DND-41 (cell line): Measurements from ENCODE around the gene MSI2.

Experiments used
- ATAC-seq: fragments of 200-7000 bp; cut with Tn5 transposase; 3 replicates; pipeline ENCODE4 v1.9.1; 2021; ENCODE audit warnings: low read depth; ENCODE audit not compliant: insufficient read depth
- DNase-seq: peaks from one replicate; pipeline ENCODE4 v3.0.0-alpha.2; 2020
- H2AFZ ChIP-seq: 2 replicates; pipeline ENCODE4 v1.6.0; 2012; ENCODE audit warnings: low read depth, low read length
- H3K27ac ChIP-seq: 2 replicates; pipeline ENCODE4 v1.5.1; 2012; ENCODE audit warnings: low read length, inconsistent platforms
- H3K27me3 ChIP-seq: fragments of 200-600 bp; sonication (generic); 2 replicates; pipeline ENCODE4 v1.6.0; 2012; ENCODE audit warnings: low read length, mild to moderate bottlenecking, inconsistent platforms; ENCODE audit not compliant: insufficient read depth, poor library complexity
- H3K36me3 ChIP-seq: 2 replicates; pipeline ENCODE4 v1.5.1; 2012; ENCODE audit warnings: low read length, inconsistent platforms; ENCODE audit not compliant: insufficient read depth
- H3K4me1 ChIP-seq: 2 replicates; pipeline ENCODE4 v1.5.1; 2012; ENCODE audit warnings: mild to moderate bottlenecking, low read length; ENCODE audit not compliant: insufficient read depth
- H3K4me2 ChIP-seq: 2 replicates; pipeline ENCODE4 v1.6.0; 2012; ENCODE audit warnings: mild to moderate bottlenecking, moderate library complexity, low read length, inconsistent platforms; ENCODE audit not compliant: insufficient read depth
- H3K4me3 ChIP-seq, 2 experiments: fragments of 200-600 bp in 1 of 2; shearing (Covaris generic) in 1 of 2; 2 replicates each; pipeline ENCODE4 v1.5.1; 2012 to 2016; ENCODE audit warnings: inconsistent platforms in 2 of 2, low read length in 2 of 2, mild to moderate bottlenecking in 2 of 2, low read depth in 1 of 2, moderate library complexity in 1 of 2
- H3K79me2 ChIP-seq: 2 replicates; pipeline ENCODE4 v1.6.0; 2012; ENCODE audit warnings: low read length, inconsistent platforms; ENCODE audit not compliant: insufficient read depth
- H3K9ac ChIP-seq: 2 replicates; pipeline ENCODE4 v1.6.0; 2012; ENCODE audit warnings: low read depth, mild to moderate bottlenecking, inconsistent platforms, low read length, moderate library complexity
- H3K9me3 ChIP-seq: 2 replicates; pipeline ENCODE4 v1.5.1; 2012; ENCODE audit warnings: low read length, moderate library complexity, mild to moderate bottlenecking, inconsistent platforms; ENCODE audit not compliant: insufficient read depth, severe bottlenecking
- H4K20me1 ChIP-seq: 2 replicates; pipeline ENCODE4 v1.6.0; 2012; ENCODE audit warnings: low read length; ENCODE audit not compliant: insufficient read depth
- CTCF ChIP-seq: IDR thresholded peaks from 2 replicates; pipeline ENCODE4 v1.5.1; 2012; ENCODE audit warnings: borderline replicate concordance, low read length, moderate library complexity, mild to moderate bottlenecking; ENCODE audit not compliant: poor library complexity, severe bottlenecking; ENCODE audit errors: extremely low read depth
- EZH2 ChIP-seq: IDR thresholded peaks from 3 replicates; pipeline ENCODE4 v1.6.1; 2012; ENCODE audit warnings: borderline replicate concordance, low read depth, mild to moderate bottlenecking, moderate library complexity, low read length, inconsistent platforms; ENCODE audit not compliant: severe bottlenecking

The MSI2 gene

DNA sequence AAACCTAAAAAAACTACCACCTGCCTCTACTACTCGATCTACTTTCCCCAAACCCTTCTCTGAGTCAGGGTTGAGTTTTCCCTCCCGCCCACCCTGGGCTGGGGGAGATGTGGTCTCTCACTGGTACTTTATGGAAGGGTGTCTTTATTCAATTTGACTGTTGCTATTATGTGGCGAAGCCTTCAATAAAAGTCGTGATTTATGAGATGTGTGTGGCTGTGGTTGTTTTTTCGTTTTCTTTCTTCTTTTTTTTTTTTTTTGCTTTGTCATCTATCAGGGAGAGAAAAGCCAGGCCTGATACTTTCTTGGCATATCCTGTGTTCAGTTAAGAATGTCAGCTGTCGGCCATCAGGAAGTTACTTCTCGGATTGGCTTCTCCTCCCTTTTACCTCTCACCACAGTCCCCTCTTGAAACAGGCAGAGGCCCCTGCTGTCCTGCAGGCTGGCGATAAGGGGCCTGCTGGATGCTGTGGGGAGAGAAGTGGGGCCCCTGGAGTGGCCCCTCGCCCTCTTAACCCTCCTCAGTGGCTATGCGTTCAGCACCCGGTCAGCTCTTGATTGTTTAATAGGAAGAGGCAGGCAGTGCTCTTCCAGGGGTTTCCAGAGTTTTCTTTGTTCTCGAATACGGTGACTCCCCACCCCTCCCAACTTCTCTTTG is 123.0 kb downstream of the MSI2 start:
- H3K27ac ChIP-seq: peak overlapping the region; percentile 58
- TF ChIP-seq CTCF: no peak
- no peak for TF ChIP-seq EZH2
- H3K4me3 ChIP-seq: no peak overlapping the region
- no peak overlapping the region for H2AFZ ChIP-seq
- DNase-seq (no peak), ATAC-seq (peak; percentile 30; the same call in 2 of the 3 replicates)
- peaks cover 98% of the 10 kb centered on the region for H3K79me2 ChIP-seq
- peaks cover 11% of the 10 kb centered on the region for H3K4me1 ChIP-seq
- no peak overlapping the region for H3K4me2 ChIP-seq
- H3K9me3 ChIP-seq: no peaks in the 10 kb centered on the region
- H4K20me1 ChIP-seq: peaks cover 48% of the 10 kb centered on the region; the same call in 1 of the 2 replicates
- H3K9ac ChIP-seq: no peak overlapping the region
- no peaks in the 10 kb centered on the region for H3K27me3 ChIP-seq
- peaks cover 87% of the 10 kb centered on the region for H3K36me3 ChIP-seq

- no peak overlapping the region for H3K9ac ChIP-seq
- no peak overlapping the region for H3K4me3 ChIP-seq
- H3K36me3 ChIP-seq: peaks cover 87% of the 10 kb centered on the region
- H3K79me2 ChIP-seq: peaks cover 98% of the 10 kb centered on the region
- H3K4me2 ChIP-seq: no peak overlapping the region
- peaks cover 11% of the 10 kb centered on the region for H3K4me1 ChIP-seq
- H3K9me3 ChIP-seq: no peaks in the 10 kb centered on the region
- H3K27ac ChIP-seq: peak overlapping the region; percentile 58
- no peak overlapping the region for H2AFZ ChIP-seq
- no peak for TF ChIP-seq EZH2
- no peak for TF ChIP-seq CTCF
- peaks cover 46% of the 10 kb centered on the region; the same call in 1 of the 2 replicates for H4K20me1 ChIP-seq
- 0 out of 3 replicates have a peak, but pooled peaks have one; percentile 18 for ATAC-seq
- H3K27me3 ChIP-seq: no peaks in the 10 kb centered on the region
- DNase-seq: no peak
These were observed 123.6 kb downstream of the MSI2 start for GRCh38 chr17:57379895-57380434.

DNA sequence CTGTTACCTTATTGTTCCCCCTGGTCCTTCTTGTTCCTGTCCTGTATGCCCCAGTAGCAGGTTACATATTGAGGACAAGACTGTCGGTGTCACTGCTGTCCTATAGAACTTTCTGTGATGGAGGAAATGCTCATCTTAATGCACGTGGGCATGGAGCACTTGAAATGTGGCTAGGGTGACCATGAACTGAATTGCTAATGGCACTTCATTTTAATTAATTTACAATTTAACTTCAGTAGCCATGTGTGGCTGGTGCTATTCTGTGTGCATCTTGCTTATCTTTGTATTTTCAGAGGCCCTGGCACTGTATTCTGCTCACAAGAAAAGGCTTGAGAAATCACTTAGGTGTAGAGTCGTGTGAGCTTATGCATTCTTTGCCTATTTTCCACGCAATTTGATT is 125.2 kb downstream of the MSI2 start:
- DNase-seq (no peak), ATAC-seq (no peak)
- Histone ChIP-seq H3K9ac (no peak overlapping the region), H2AFZ (no peak overlapping the region), H3K36me3 (peaks cover 87% of the 10 kb centered on the region), H3K9me3 (no peaks in the 10 kb centered on the region), H3K4me1 (peaks cover 11% of the 10 kb centered on the region), H4K20me1 (peaks cover 35% of the 10 kb centered on the region; the same call in 1 of the 2 replicates), H3K79me2 (peaks cover 98% of the 10 kb centered on the region), H3K27ac (0 out of 2 replicates have a peak overlapping the region, but pooled peaks have one; percentile 3), H3K4me3 (no peak overlapping the region), H3K27me3 (no peaks in the 10 kb centered on the region), H3K4me2 (no peak overlapping the region)
- TF ChIP-seq EZH2 (no peak), CTCF (no peak)
